ENCODE data around the gene ALG3.
A peak's percentile ranks its signal among the peaks of the same experiment; 100 is the strongest.

The ALG3 gene

GRCh38 chr3:184234671-184235380 lies 13.9 kb downstream of the ALG3 start:
- no peak for DNase-seq (ENCODE audit: low spot score)

- no peak for DNase-seq (ENCODE audit: low spot score)
These were observed 14.5 kb downstream of the ALG3 start for GRCh38 chr3:184234224-184234623.

- DNase-seq (ENCODE audit: low spot score): no peak
These were observed 15.5 kb downstream of the ALG3 start for GRCh38 chr3:184233127-184233843.

GRCh38 chr3:184231671-184232070 lies 17.1 kb downstream of the ALG3 start:
- DNase-seq (ENCODE audit: low spot score): no peak

GRCh38 chr3:184230603-184231528 lies 17.9 kb downstream of the ALG3 start:
- no peak for DNase-seq (ENCODE audit: low spot score)

- DNase-seq (ENCODE audit: low spot score): peak; percentile 63
These were observed 18.6 kb downstream of the ALG3 start for GRCh38 chr3:184230081-184230602.

- DNase-seq (ENCODE audit: low spot score): peak; percentile 96
These were observed 19.2 kb downstream of the ALG3 start, which contains the start of gene VWA5B2 for GRCh38 chr3:184229394-184230080. TSS of gene VWA5B2 (plus strand) at chr3:184229585. CDS start at chr3:184230529, 944 bp downstream.

GRCh38 chr3:184228376-184229137 lies 20.2 kb downstream of the ALG3 start:
- DNase-seq (ENCODE audit: low spot score): no peak

- peak; percentile 84 for DNase-seq (ENCODE audit: low spot score)
These were observed 21.3 kb downstream of the ALG3 start for GRCh38 chr3:184227481-184227935.

- no peak for DNase-seq (ENCODE audit: low spot score)
These were observed 24.8 kb downstream of the ALG3 start for GRCh38 chr3:184223946-184224345.

GRCh38 chr3:184222521-184222920 lies 26.2 kb downstream of the ALG3 start:
- no peak for DNase-seq (ENCODE audit: low spot score)

- DNase-seq (ENCODE audit: low spot score): peak; percentile 65
These were observed 29.9 kb downstream of the ALG3 start for GRCh38 chr3:184218814-184219213.

GRCh38 chr3:184211718-184212117 lies 37.0 kb downstream of the ALG3 start:
- no peak for DNase-seq (ENCODE audit: low spot score)

- no peak for DNase-seq (ENCODE audit: low spot score)
These were observed 37.5 kb downstream of the ALG3 start for GRCh38 chr3:184211297-184211696.

GRCh38 chr3:184209146-184209923 lies 39.4 kb downstream of the ALG3 start:
- DNase-seq (ENCODE audit: low spot score): no peak

GRCh38 chr3:184203526-184203925 lies 45.2 kb downstream of the ALG3 start:
- no peak for DNase-seq (ENCODE audit: low spot score)

- DNase-seq (ENCODE audit: low spot score): no peak
These were observed 47.9 kb downstream of the ALG3 start for GRCh38 chr3:184200825-184201224.

GRCh38 chr3:184198509-184198908 lies 50.3 kb downstream of the ALG3 start:
- DNase-seq (ENCODE audit: low spot score): no peak

GRCh38 chr3:184196536-184196935 lies 52.2 kb downstream of the ALG3 start:
- DNase-seq (ENCODE audit: low spot score): no peak

- no peak for DNase-seq (ENCODE audit: low spot score)
These were observed 54.7 kb downstream of the ALG3 start for GRCh38 chr3:184193991-184194539.
